SK-N-SH treated with all-trans-retinoic acid at 6 μM for 48 hours (cell line): ENCODE measurements around the gene PTGIR.

Source experiments
- GLIS3 ChIP-seq: fragments of 250-450 bp; sonication (Bioruptor Pico); IDR thresholded peaks from 2 replicates; pipeline ENCODE4 v1.5.0; 2020; ENCODE audit warnings: mild to moderate bottlenecking, moderate library complexity
- ISL1 ChIP-seq: fragments of 250-450 bp; sonication (Bioruptor Pico); IDR thresholded peaks from 2 replicates; pipeline ENCODE4 v2.1.2; 2022; ENCODE audit warnings: mild to moderate bottlenecking, moderate library complexity
- PATZ1 ChIP-seq: fragments of 250-450 bp; sonication (Bioruptor Pico); IDR thresholded peaks from 2 replicates; pipeline ENCODE4 v1.8.0; 2020; ENCODE audit warnings: mild to moderate bottlenecking, moderate library complexity, borderline replicate concordance
- TF ChIP-seq, protein P1 (sequence below): fragments of 250-450 bp; sonication (Bioruptor Pico); IDR thresholded peaks from 2 replicates; pipeline ENCODE4 v1.5.1; 2021; ENCODE audit warnings: mild to moderate bottlenecking, moderate library complexity

GRCh38 chr19:46580247-46580646 lies 44.6 kb downstream of the PTGIR start:
- no peak for TF ChIP-seq ISL1 (CRISPR knock-in tag)
- TF ChIP-seq, protein P1, sequence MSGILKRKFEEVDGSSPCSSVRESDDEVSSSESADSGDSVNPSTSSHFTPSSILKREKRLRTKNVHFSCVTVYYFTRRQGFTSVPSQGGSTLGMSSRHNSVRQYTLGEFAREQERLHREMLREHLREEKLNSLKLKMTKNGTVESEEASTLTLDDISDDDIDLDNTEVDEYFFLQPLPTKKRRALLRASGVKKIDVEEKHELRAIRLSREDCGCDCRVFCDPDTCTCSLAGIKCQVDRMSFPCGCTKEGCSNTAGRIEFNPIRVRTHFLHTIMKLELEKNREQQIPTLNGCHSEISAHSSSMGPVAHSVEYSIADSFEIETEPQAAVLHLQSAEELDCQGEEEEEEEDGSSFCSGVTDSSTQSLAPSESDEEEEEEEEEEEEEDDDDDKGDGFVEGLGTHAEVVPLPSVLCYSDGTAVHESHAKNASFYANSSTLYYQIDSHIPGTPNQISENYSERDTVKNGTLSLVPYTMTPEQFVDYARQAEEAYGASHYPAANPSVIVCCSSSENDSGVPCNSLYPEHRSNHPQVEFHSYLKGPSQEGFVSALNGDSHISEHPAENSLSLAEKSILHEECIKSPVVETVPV (CRISPR knock-in tag) = no peak
- no peak for TF ChIP-seq GLIS3 (CRISPR knock-in tag)
- TF ChIP-seq PATZ1 = no peak
